ENCODE data around the gene PSMB7.
A peak's percentile ranks its signal among the peaks of the same experiment; 100 is the strongest.

PSMB7 gene

GRCh38 chr9:124355039-124355940 is 60.0 kb downstream of the PSMB7 start:
- no peak for DNase-seq

GRCh38 chr9:124354346-124355038 is 60.8 kb downstream of the PSMB7 start:
- no peak for DNase-seq

- no peak for DNase-seq
These were observed 61.4 kb downstream of the PSMB7 start for GRCh38 chr9:124353811-124354274.

- DNase-seq: no peak
These were observed 62.0 kb downstream of the PSMB7 start for GRCh38 chr9:124353166-124353768.

- DNase-seq: no peak
These were observed 62.6 kb downstream of the PSMB7 start for GRCh38 chr9:124352616-124353015.

GRCh38 chr9:124351672-124352468 is 63.4 kb downstream of the PSMB7 start:
- DNase-seq: no peak

DNA sequence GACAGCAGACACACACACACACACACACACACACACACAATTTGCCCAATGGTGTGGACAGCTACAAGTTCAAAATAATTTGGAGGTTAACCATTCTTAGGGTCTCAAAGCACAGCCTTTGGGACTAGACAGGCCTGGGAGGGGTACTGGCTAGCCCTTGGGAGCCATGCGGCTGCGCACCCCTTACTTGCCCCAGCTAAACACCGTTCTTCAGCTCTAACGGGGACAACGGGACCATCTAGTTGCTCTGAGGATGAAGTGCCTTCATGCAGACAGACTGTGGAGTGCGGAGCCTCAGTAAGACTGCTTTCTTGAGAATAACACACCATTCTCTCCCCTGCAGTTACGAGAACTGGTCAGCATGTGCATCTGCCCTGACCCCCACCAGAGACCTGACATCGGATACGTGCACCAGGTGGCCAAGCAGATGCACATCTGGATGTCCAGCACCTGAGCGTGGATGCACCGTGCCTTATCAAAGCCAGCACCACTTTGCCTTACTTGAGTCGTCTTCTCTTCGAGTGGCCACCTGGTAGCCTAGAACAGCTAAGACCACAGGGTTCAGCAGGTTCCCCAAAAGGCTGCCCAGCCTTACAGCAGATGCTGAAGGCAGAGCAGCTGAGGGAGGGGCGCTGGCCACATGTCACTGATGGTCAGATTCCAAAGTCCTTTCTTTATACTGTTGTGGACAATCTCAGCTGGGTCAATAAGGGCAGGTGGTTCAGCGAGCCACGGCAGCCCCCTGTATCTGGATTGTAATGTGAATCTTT is 64.6 kb downstream of the PSMB7 start:
- DNase-seq: no peak

DNA sequence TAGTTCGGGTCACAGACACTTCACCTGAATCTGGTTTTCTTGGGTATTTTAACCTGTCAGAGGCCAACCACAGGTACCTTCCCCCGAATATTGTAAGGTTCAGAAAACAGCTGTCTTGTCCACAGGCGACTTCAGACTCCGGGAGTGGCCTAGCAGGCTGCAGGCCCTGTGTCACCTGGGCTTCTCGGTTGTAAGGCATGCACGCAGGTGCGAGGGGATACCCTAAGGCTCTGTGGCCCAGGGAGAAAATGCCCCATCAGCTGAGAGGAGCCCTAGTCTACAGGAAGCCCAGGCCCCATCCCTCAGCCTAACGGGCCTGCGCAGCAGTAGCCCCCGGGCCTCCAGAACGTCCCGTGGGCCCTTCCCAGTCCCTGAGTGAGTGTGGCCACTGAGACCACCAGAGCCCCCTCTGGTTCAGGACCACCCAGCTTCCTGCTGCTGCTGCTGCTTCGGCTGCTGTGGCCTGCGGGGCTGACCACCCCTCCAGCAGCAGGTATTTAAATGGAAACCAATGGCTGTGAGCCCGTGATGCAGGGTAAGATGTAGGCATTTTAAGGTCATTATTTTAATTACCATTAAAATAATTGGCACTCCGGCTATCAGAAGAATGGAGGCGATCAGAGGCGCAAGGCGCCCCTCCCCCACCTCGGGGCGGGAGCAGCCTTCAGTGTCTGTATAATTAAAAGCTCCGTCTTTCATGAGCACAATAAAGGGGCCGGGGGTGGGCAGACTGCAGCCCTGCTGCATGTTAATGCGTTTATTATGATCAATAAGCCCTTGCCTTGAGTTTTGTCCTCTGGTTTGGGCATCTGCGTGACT is 65.4 kb downstream of the PSMB7 start:
- DNase-seq: no peak

DNA sequence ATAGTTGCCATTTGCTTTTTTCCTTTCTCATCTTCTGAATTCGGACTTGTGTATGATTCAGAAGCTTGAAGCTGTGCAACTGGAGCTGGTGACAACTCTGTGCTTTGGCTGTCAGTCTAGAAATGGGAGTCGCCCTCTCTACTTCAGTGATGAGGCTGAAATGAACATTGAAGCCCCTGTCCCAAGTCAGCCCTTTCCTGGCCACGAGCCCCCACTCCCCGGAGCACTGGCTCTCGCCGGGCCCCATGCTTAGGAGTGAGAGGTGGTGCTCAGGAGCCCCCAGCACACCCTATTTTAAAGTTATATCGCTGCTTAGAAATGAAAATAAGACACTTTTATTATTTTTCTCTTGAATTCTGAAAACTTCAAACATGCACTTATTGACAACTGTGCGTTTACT is 66.0 kb downstream of the PSMB7 start:
- DNase-seq: no peak

- DNase-seq: peak; percentile 12
These were observed 66.4 kb downstream of the PSMB7 start for GRCh38 chr9:124348831-124349230.

- DNase-seq: no peak
These were observed 66.9 kb downstream of the PSMB7 start for GRCh38 chr9:124348363-124348762.

- DNase-seq: peak; percentile 14
These were observed 67.3 kb downstream of the PSMB7 start for GRCh38 chr9:124347968-124348358.

GRCh38 chr9:124347206-124347967 is 67.9 kb downstream of the PSMB7 start:
- DNase-seq: no peak

DNA sequence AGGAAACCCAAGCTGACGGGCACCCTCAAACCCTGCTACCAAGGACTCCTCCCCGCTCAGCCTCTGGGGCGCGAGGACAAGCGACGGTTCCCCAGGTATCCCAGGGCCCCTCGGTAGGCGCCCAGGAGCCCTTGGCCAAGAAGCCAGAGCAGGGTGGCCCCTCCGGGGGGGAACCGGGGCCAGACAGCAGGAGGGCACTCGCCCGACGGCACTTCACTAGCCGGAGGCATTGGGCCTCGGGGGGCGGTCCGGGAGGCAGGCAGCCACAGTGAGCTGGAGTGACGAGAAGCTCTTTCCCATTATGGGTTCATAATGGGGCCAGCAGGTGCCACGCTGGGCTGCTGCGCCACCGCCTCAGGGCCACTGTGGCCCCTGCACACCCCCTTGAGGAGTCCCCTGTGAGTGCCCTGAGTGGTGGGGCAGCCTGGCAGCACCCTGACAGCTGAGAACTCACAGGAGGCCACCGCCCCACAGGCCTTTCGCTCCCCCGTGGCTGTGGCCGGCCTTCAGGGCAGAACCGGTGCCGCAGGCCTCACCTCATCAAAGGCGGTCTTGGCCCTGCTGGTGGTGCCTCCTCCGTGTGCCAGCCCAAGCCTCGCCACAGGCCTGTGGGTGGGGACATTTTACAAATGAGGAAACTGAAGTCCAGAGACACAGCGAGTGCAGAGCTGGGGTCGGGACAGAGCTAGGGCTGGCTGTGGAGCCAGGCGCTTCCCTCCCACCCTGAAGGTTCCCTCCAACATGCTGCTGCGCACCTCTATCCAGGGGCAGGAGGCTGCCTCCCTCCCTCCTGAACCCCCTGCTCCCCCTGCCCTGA is 68.7 kb downstream of the PSMB7 start:
- no peak for DNase-seq

DNA sequence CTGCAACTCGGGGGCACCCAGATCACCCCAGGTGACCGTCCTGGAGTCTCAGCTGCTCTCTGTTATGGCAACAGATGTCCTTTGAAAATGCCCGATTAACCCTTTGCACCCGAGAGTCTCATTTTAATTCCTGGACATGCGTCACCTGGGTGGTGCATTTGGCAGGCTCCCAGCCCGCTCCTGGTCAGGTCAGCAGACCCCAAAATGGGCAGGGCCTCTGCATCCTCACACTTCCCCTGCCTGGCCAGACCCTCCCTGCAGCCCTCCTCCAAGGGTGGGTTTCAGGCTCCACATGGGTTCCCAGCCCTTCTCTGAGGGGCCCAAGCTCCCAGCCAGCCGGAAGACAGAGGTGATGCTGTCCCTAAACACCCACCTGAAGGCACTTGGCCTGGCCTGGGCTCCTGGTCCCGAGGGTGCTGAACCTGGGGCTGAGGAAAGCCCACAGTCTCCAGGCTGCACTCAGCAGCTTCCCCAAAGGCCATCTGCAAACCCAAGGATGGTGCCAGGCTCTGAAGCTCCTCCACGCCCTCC is 69.4 kb downstream of the PSMB7 start:
- DNase-seq: no peak

DNA sequence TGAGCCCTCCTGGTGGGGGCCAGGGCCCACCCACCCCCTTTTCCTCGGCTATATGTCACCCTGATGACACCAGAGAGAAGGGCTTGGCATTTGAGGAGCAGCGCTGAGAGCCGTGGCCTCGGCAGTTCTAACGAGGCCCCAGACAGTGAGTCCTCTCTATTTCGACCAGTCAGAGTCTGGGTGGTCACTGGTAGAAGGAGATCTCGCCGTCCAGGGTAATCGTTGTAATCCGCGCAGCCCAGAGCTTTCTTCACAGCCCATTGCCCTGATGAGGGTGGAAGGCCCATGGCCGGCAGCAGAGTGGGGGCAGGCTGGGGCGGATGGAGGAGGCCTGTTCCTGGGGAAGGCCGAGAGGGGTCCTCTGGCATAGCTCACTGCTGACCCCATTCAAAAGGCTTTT is 70.2 kb downstream of the PSMB7 start:
- no peak for DNase-seq

GRCh38 chr9:124344291-124345050 is 70.8 kb downstream of the PSMB7 start:
- no peak for DNase-seq

- DNase-seq: no peak
These were observed 71.5 kb downstream of the PSMB7 start for GRCh38 chr9:124343533-124344290.
